PC-9 (cell line): Measurements from ENCODE around the gene RREB1. TPM values are rescaled to one million over a fixed set of nuclear protein-coding genes. Genes with fewer than 3 reads are reported as not detected.

Experiments
- BruUV-seq: library from RNA; stranded (reverse); fragments of 400-500 nt; replicated peaks from 2 replicates; lab custom pipeline; 2021; lab: Mats Ljungman, UMichigan
- CTCF ChIA-PET: fragments of 300-600 bp; sonication (Branson Sonifier 250); formaldehyde crosslinking; loops from one replicate; lab custom pipeline; 2022; ENCODE audit warnings: antibody characterized with exemption; lab: Charles Lee
- POLR2A ChIA-PET: fragments of 300-600 bp; sonication (Branson Sonifier 250); formaldehyde crosslinking; loops from one replicate; lab custom pipeline; 2022; ENCODE audit warnings: antibody characterized with exemption; ENCODE audit not compliant: unreplicated experiment; lab: Charles Lee
- DNase-seq, 2 experiments: peaks; one replicate each; pipeline versions ENCODE4 v3.0.0 to v3.0.0-alpha.2; 2015 to 2022; ENCODE audit warnings: mixed read lengths in 1 of 2
- H2AFZ ChIP-seq: fragments of 200-600 bp; sonication (generic); 2 replicates; pipeline ENCODE4 v1.8.1; 2017; ENCODE audit warnings: antibody characterized with exemption
- H3F3A ChIP-seq: fragments of 200-600 bp; sonication (generic); 2 replicates; pipeline ENCODE4 v1.8.1; 2017; ENCODE audit warnings: antibody characterized with exemption, mild to moderate bottlenecking, low read depth; ENCODE audit not compliant: insufficient read depth
- H3K27ac ChIP-seq: fragments of 200-600 bp; sonication (generic); 2 replicates; pipeline ENCODE4 v1.6.1; 2016; ENCODE audit warnings: mixed run types
- H3K27me3 ChIP-seq: fragments of 200-600 bp; sonication (generic); 2 replicates; pipeline ENCODE4 v1.6.1; 2016; ENCODE audit warnings: low read depth, mixed run types; ENCODE audit not compliant: insufficient read depth
- H3K36me3 ChIP-seq: fragments of 200-600 bp; sonication (generic); 2 replicates; pipeline ENCODE4 v1.6.1; 2016; ENCODE audit warnings: low read depth, mixed run types
- H3K4me1 ChIP-seq: fragments of 200-600 bp; sonication (generic); replicated peaks from 2 replicates; pipeline ENCODE4 v1.6.1; 2016; ENCODE audit warnings: mixed run types; ENCODE audit not compliant: insufficient read depth
- H3K4me2 ChIP-seq: fragments of 200-600 bp; sonication (generic); 2 replicates; pipeline ENCODE4 v1.6.1; 2017; ENCODE audit warnings: mixed run types
- H3K4me3 ChIP-seq: fragments of 200-600 bp; sonication (generic); 2 replicates; pipeline ENCODE4 v1.6.1; 2016; ENCODE audit warnings: mixed run types
- H3K79me2 ChIP-seq: fragments of 200-600 bp; sonication (generic); 2 replicates; pipeline ENCODE4 v1.6.1; 2017; ENCODE audit warnings: low read depth, mixed run types
- H3K9me2 ChIP-seq: fragments of 200-600 bp; sonication (generic); 2 replicates; pipeline ENCODE4 v1.8.1; 2017; ENCODE audit warnings: mild to moderate bottlenecking; ENCODE audit not compliant: insufficient read depth
- H3K9me3 ChIP-seq: fragments of 200-600 bp; sonication (generic); 2 replicates; pipeline ENCODE4 v1.8.1; 2016; ENCODE audit warnings: low read depth; ENCODE audit not compliant: insufficient read depth
- H4K20me1 ChIP-seq: fragments of 200-600 bp; sonication (generic); 2 replicates; pipeline ENCODE4 v1.8.1; 2017; ENCODE audit not compliant: insufficient read depth
- CTCF ChIP-seq: fragments of 200-600 bp; sonication (generic); conservative IDR thresholded peaks from 2 replicates; pipeline ENCODE4 v1.6.1; 2017; ENCODE audit warnings: mixed run types, antibody characterized with exemption, mild to moderate bottlenecking, moderate library complexity
- EZH2 ChIP-seq: fragments of 200-600 bp; sonication (generic); IDR thresholded peaks from 2 replicates; pipeline ENCODE4 v1.8.0; 2017; ENCODE audit warnings: antibody characterized with exemption, low read depth
- intact Hi-C: fragments of 100-400 bp; cut with micrococcal nuclease; formaldehyde crosslinking; loops from one replicate; pipeline ENCODE4 v1.10.0; 2022; ENCODE audit not compliant: unreplicated experiment
- total RNA-seq: library from RNA; stranded (reverse); gene quantifications from 2 replicates; pipeline ENCODE4 v1.2.3, GENCODE V29; 2021

RREB1 gene
- total RNA-seq, 1 experiment from 2014 or later, result 38.4 TPM

- Histone ChIP-seq H3K9me2 (no peaks in the 10 kb centered on the region), H3K9me3 (no peaks in the 10 kb centered on the region), H3K36me3 (no peaks in the 10 kb centered on the region; the same call in 1 of the 2 replicates), H2AFZ (no peak overlapping the region), H3K4me2 (no peak overlapping the region), H3K79me2 (peaks cover 90% of the 10 kb centered on the region), H3K4me1 (peaks cover 31% of the 10 kb centered on the region), H4K20me1 (peaks cover 6% of the 10 kb centered on the region), H3F3A (peaks cover 5% of the 10 kb centered on the region; the same call in 1 of the 2 replicates), H3K27me3 (no peaks in the 10 kb centered on the region), H3K4me3 (no peak overlapping the region), H3K27ac (no peak overlapping the region)
- BruUV-seq, result no TSS peak
- no peak for DNase-seq
- intact Hi-C loops, result no loop called here
- no peak for TF ChIP-seq EZH2
- TF ChIP-seq CTCF, result no peak
- ChIA-PET POLR2A (no interaction called here), CTCF (no interaction called here)
Measured at GRCh38 chr6:7136859-7137334, 29.1 kb downstream of the RREB1 start.

GRCh38 chr6:7137335-7138045 lies 29.7 kb downstream of the RREB1 start:
- CTCF ChIA-PET, result interaction anchor here (0.9 kb wide), 1 partner anchor 25 kb away, joined by 5 read pairs; no protein-coding TSS in a partner anchor

More at GRCh38 chr6:7137335-7138045, 29.7 kb downstream of the RREB1 start:
- H3K9me3 ChIP-seq, result no peaks in the 10 kb centered on the region
- BruUV-seq, result no TSS peak
- no peak overlapping the region for H2AFZ ChIP-seq
- H3K27me3 ChIP-seq, result no peaks in the 10 kb centered on the region
- H3F3A ChIP-seq, result peaks cover 5% of the 10 kb centered on the region; the same call in 1 of the 2 replicates
- peaks cover 90% of the 10 kb centered on the region for H3K79me2 ChIP-seq
- no peak overlapping the region for H3K4me2 ChIP-seq
- H4K20me1 ChIP-seq, result peaks cover 6% of the 10 kb centered on the region
- H3K9me2 ChIP-seq, result no peaks in the 10 kb centered on the region
- POLR2A ChIA-PET, result interaction anchor here (0.9 kb wide), 1 partner anchor 85 kb away, joined by 5 read pairs; no protein-coding TSS in a partner anchor
- no peak overlapping the region for H3K4me3 ChIP-seq
- peaks cover 31% of the 10 kb centered on the region for H3K4me1 ChIP-seq
- TF ChIP-seq EZH2 (no peak), CTCF (no peak)
- no peaks in the 10 kb centered on the region; the same call in 1 of the 2 replicates for H3K36me3 ChIP-seq
- no peak for DNase-seq
- no peak overlapping the region for H3K27ac ChIP-seq
- intact Hi-C loops, result no loop called here
